ENCODE measurements around the gene HSD17B14. TPM values are rescaled to one million over a fixed set of nuclear protein-coding genes. Genes with fewer than 3 reads are reported as not detected.
A peak's percentile ranks its signal among the peaks of the same experiment; 100 is the strongest.

The HSD17B14 gene
- total and polyA plus RNA-seq, 12 donors: 1.1 to 5.3 (median 2.8) TPM

DNA sequence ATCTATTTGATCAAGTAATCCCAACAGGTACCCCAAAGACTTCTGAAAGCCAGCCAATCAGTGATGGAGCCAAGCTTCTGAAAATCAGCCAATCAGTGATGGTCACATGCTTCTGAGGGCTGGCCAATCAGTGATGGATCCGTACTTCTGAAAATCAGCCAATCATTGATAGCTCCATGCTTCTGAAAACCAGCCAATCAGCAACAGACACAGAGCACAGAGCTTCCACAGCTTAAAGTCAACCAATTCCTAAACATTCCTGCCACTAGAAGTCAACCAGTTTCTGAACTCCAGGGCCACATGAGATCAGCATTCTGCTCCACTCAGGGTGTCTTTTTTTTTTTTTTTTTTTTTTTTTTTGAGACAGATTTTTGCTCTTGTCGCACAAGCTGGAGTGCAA is 8.2 kb upstream of the HSD17B14 start:
- no peak for ATAC-seq
- intact Hi-C loops (cut with DNase I): loop anchor here in 6 of 10 donors (5.0 to 10.0 kb wide), 2 partner anchors 170 to 197 kb away; partner anchors contain the start of genes CA11 (in 3 of the 6) and NTN5 (in 3 of the 6)
- H3K36me3 ChIP-seq: peaks cover 0 to 48% (median 4%) of the 10 kb centered on the region in 9 donors
- H3K27me3 ChIP-seq: no peaks in the 10 kb centered on the region
- no peak for DNase-seq
- H3K27ac ChIP-seq: no peak overlapping the region
- TF ChIP-seq, protein P1, sequence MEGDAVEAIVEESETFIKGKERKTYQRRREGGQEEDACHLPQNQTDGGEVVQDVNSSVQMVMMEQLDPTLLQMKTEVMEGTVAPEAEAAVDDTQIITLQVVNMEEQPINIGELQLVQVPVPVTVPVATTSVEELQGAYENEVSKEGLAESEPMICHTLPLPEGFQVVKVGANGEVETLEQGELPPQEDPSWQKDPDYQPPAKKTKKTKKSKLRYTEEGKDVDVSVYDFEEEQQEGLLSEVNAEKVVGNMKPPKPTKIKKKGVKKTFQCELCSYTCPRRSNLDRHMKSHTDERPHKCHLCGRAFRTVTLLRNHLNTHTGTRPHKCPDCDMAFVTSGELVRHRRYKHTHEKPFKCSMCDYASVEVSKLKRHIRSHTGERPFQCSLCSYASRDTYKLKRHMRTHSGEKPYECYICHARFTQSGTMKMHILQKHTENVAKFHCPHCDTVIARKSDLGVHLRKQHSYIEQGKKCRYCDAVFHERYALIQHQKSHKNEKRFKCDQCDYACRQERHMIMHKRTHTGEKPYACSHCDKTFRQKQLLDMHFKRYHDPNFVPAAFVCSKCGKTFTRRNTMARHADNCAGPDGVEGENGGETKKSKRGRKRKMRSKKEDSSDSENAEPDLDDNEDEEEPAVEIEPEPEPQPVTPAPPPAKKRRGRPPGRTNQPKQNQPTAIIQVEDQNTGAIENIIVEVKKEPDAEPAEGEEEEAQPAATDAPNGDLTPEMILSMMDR (IDR thresholded peaks at IDR 0.05): no peak
- no peak overlapping the region for H3K4me3 ChIP-seq
- no peaks in the 10 kb centered on the region for H3K9me3 ChIP-seq
- 83 to 91% methylated on average over 2 of the region's 2 CpGs for WGBS, 2 donors
- no peaks in the 10 kb centered on the region for H3K4me1 ChIP-seq

DNA sequence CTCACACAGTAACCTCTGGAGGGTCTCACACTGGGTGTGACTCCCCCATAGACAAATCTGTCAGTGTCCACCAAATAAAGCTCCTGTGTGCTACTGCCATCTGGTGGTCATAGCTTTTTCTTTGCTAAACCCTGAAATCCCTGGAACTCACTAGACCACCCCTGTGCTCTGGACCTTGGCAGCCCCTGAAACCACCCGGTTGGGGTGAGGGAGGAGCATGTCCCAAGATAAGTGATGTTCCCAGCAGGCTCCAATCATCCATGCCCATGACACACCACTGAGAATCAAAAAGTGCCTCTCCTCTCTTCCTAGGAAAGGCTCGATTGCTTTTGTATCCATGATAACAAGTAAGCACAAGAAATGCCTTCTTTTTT is 6.5 kb upstream of the HSD17B14 start:
- Histone ChIP-seq H3K4me1 (no peaks in the 10 kb centered on the region), H3K4me3 (no peak overlapping the region), H3K36me3 (peaks cover 0 to 46% (median 4%) of the 10 kb centered on the region in 9 donors), H3K27me3 (no peaks in the 10 kb centered on the region), H3K27ac (no peak overlapping the region), H3K9me3 (no peaks in the 10 kb centered on the region)
- WGBS, 2 donors: 46 to 47% methylated on average over 2 of the region's 2 CpGs
- DNase-seq (peak in 1 of 2 donors; percentile 60), ATAC-seq (peak; percentile 21 to 68 (median 52))
- TF ChIP-seq, protein P1 (IDR thresholded peaks at IDR 0.05): peak; percentile 63 to 87 (median 79)
- intact Hi-C loops (cut with DNase I): loop anchor here in 7 of 10 donors (2.0 to 10.0 kb wide), 4 partner anchors 54 to 195 kb away; partner anchors contain the start of genes CA11 (in 3 of the 7) and NTN5 (in 3 of the 7)

DNA sequence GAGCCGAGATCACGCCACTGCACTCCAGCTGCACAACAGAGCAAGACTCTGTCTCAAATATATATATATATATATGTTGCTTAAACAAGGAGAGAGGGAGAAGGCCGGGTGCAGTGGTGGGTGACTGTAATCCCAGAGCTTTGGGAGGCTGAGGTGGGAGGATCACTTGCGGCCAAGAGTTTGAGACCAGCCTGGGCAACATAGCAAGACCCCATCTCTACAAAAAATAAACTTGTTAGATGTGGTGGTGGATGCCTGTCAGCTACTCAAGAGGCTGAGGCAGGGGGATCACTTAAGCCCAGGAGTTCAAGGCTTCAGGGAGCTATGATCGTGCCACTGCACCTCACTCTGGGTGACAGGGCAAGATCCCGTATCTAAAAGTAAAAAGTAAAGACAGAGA is 5.3 kb upstream of the HSD17B14 start:
- DNase-seq (no peak), ATAC-seq (no peak)
- Histone ChIP-seq H3K27ac (no peak overlapping the region), H3K4me3 (no peak overlapping the region), H3K27me3 (peaks cover 0 to 4% (median 0%) of the 10 kb centered on the region in 7 donors), H3K36me3 (peaks cover 0 to 34% (median 4%) of the 10 kb centered on the region in 9 donors), H3K9me3 (no peaks in the 10 kb centered on the region), H3K4me1 (peaks cover 0 to 9% (median under 1%) of the 10 kb centered on the region in 9 donors)
- intact Hi-C loops (cut with DNase I): loop anchor here in 6 of 10 donors (5.0 to 10.0 kb wide), 2 partner anchors 167 to 194 kb away; partner anchors contain the start of genes CA11 (in 3 of the 6) and NTN5 (in 3 of the 6)
- TF ChIP-seq, protein P1 (IDR thresholded peaks at IDR 0.05): no peak
- 92 to 93% methylated on average over 6 of the region's 6 CpGs for WGBS, 2 donors

GRCh38 chr19:48841047-48841446 is 4.8 kb upstream of the HSD17B14 start:
- H3K27me3 ChIP-seq: peaks cover 0 to 4% (median 0%) of the 10 kb centered on the region in 7 donors
- ATAC-seq (no peak), DNase-seq (no peak)
- WGBS, 2 donors: 91 to 93% methylated on average over 15 to 16 of the region's 16 CpGs
- H3K36me3 ChIP-seq: peaks cover 0 to 30% (median 4%) of the 10 kb centered on the region in 9 donors
- no peak overlapping the region for H3K27ac ChIP-seq
- no peaks in the 10 kb centered on the region for H3K9me3 ChIP-seq
- no peak overlapping the region for H3K4me3 ChIP-seq
- intact Hi-C loops (cut with DNase I): loop anchor here in 6 of 10 donors (5.0 to 10.0 kb wide), 2 partner anchors 166 to 194 kb away; partner anchors contain the start of genes CA11 (in 3 of the 6) and NTN5 (in 3 of the 6)
- TF ChIP-seq, protein P1 (IDR thresholded peaks at IDR 0.05): no peak
- peaks cover 0 to 14% (median 5%) of the 10 kb centered on the region in 9 donors for H3K4me1 ChIP-seq

Data from heart right ventricle (tissue), 16 donors.